Gastrocnemius medialis (tissue), 4 donors: ENCODE results near the gene IGSF9.

Source experiments
- CTCF ChIP-seq, 5 experiments: fragments of 450-650 bp in 3 of 5; fragments of 200-600 bp in 2 of 5; sonication (generic) in 2 of 5; IDR thresholded peaks in 4 of 5; conservative IDR thresholded peaks in 1 of 5; 1 replicate in 4 of 5; 2 replicates in 1 of 5; pipeline ENCODE4 v1.5.1; 2016 to 2019; ENCODE audit warnings: antibody characterized with exemption in 5 of 5, mild to moderate bottlenecking in 3 of 5, moderate library complexity in 3 of 5
- POLR2A ChIP-seq, 2 donors: fragments of 450-650 bp; IDR thresholded peaks; one replicate each; pipeline ENCODE4 v1.6.1; 2017; ENCODE audit warnings: antibody characterized with exemption in 2 of 2, mild to moderate bottlenecking in 2 of 2, moderate library complexity in 2 of 2

DNA sequence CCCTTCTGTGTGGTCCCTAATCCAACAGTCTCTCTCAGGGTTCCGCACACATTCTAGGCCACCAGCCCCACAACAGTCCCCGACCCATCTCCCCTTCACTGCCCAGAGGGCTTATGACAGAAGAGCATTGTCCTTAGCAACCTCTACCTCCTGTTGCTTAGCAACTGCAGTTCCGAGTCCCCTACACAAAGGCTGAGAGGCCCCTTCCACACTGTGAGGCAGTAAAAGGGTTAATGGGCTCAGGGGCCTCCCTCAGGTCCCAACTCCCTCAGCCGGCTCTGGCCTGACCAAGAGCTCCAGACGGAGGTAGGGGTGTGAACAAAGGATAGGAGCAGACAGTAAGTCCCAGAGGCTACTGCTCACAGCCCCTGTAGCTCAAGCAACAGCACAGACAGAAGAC lies 4.3 kb downstream of the IGSF9 start:
- TF ChIP-seq CTCF (IDR thresholded peaks at IDR 0.05 in 4 of 5, conservative IDR thresholded peaks at IDR 0.05 in 1 of 5) (no peak), POLR2A (IDR thresholded peaks at IDR 0.05) (no peak)
